Stimulated activated CD4-positive, alpha-beta T cell treated with anti-CD3 and anti-CD28 coated beads, Interleukin-1b, Interleukin-23, amount 100 ng/mL, for 4 hours (primary cell): Measurements from ENCODE around the gene CD8A.
"Not testable (repeated sequence)": the region's sequence is repeated elsewhere in the genome, so short reads cannot be mapped to it uniquely, and the experiment has no call there.

ENCODE experiments used
- DNase-seq, 2 donors: peaks; one replicate each; pipeline ENCODE4 v3.0.0-alpha.2; 2020; ENCODE audit warnings: low read depth in 2 of 2

Gene CD8A

DNA sequence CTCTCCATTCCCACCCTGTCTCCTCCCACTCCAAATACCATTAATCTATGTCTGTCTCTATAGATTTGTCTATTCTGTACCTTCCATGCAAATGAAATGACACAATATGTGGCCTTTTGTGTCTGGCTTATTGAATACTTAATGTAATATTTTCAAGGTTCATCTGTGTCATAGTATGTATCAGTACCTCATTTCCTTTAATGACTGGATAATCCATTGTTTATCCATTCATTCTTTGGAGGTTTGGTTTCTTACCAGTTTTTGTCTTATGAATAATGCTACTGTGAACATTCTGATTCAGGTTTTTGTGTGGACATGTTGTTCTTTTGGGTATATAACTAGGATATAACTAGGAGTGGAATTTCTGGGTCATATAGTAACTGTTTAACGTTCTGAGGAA lies 55.8 kb downstream of the CD8A start:
- DNase-seq: not testable (repeated sequence)
